BE2C (cell line): ENCODE results near the gene SORCS1.

ENCODE experiments used
- DNase-seq: peaks from one replicate; pipeline ENCODE4 v3.0.0-alpha.2; 2020
- H3K27me3 ChIP-seq: fragments of 250-450 bp; sonication (Bioruptor Pico); 2 replicates; pipeline ENCODE4 v1.5.1; 2020; ENCODE audit warnings: mild to moderate bottlenecking
- H3K36me3 ChIP-seq: fragments of 250-450 bp; sonication (Bioruptor Pico); 2 replicates; pipeline ENCODE4 v1.5.1; 2020; ENCODE audit warnings: mild to moderate bottlenecking
- H3K4me1 ChIP-seq: fragments of 250-450 bp; sonication (Bioruptor Pico); 2 replicates; pipeline ENCODE4 v1.5.1; 2020
- H3K4me3 ChIP-seq: 2 replicates; pipeline ENCODE4 v1.5.1; 2011; ENCODE audit warnings: low read depth, low read length
- H3K9me3 ChIP-seq: fragments of 250-450 bp; sonication (Bioruptor Pico); 2 replicates; pipeline ENCODE4 v1.5.1; 2020
- TF ChIP-seq, protein P1 (sequence below): IDR thresholded peaks from 2 replicates; pipeline ENCODE4 v1.5.1; 2012; ENCODE audit warnings: mild to moderate bottlenecking, low read depth, low read length

Gene SORCS1

DNA sequence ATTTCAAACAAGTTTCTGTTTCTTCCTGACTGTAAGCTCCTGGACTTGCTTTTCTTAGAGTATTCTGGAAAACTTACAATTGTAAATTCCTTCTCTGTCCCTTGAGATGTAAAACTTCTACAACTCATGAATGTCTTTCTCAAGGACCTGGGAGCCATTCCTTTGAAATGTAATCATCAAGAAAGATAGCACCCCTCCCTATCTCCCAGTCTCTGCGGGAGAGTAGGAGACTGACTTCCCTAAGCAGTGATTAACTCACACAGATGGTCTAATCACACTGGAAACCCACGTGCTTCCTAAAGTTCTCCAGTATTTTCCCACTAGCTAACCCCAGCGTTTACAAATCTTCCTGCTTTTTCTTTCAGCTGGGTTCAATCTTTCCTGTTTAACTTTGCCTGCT, 549.4 kb downstream of the SORCS1 start:
- DNase-seq = no peak
- Histone ChIP-seq H3K4me3 (no peak overlapping the region), H3K27me3 (no peaks in the 10 kb centered on the region), H3K4me1 (no peaks in the 10 kb centered on the region; the same call in 1 of the 2 replicates), H3K9me3 (no peaks in the 10 kb centered on the region), H3K36me3 (peaks cover 4% of the 10 kb centered on the region)
- TF ChIP-seq, protein P1, sequence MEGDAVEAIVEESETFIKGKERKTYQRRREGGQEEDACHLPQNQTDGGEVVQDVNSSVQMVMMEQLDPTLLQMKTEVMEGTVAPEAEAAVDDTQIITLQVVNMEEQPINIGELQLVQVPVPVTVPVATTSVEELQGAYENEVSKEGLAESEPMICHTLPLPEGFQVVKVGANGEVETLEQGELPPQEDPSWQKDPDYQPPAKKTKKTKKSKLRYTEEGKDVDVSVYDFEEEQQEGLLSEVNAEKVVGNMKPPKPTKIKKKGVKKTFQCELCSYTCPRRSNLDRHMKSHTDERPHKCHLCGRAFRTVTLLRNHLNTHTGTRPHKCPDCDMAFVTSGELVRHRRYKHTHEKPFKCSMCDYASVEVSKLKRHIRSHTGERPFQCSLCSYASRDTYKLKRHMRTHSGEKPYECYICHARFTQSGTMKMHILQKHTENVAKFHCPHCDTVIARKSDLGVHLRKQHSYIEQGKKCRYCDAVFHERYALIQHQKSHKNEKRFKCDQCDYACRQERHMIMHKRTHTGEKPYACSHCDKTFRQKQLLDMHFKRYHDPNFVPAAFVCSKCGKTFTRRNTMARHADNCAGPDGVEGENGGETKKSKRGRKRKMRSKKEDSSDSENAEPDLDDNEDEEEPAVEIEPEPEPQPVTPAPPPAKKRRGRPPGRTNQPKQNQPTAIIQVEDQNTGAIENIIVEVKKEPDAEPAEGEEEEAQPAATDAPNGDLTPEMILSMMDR = no peak

DNA sequence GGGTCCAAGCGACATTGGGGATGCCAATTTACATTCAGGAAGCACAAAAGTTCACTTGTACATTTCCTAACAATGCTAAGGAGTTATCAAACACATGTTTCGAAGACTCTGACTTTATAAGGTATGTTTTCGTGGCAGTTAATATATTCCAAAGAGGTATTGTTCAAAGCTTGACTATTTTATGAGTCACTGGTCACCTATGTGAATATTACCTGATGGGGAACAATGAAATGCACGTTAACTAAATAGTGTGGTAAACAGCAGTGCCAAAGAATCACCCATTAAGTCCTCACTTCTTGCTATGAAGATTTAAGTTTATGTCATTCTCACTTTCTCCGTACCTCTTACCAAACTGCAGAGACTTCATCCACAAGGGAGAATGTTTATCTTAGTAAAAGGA, 550.2 kb downstream of the SORCS1 start:
- H3K27me3 ChIP-seq = no peaks in the 10 kb centered on the region
- no peak overlapping the region for H3K4me3 ChIP-seq
- H3K4me1 ChIP-seq = no peaks in the 10 kb centered on the region; the same call in 1 of the 2 replicates
- no peaks in the 10 kb centered on the region for H3K9me3 ChIP-seq
- peaks cover 4% of the 10 kb centered on the region for H3K36me3 ChIP-seq
- no peak for DNase-seq
- TF ChIP-seq, protein P1 = no peak

DNA sequence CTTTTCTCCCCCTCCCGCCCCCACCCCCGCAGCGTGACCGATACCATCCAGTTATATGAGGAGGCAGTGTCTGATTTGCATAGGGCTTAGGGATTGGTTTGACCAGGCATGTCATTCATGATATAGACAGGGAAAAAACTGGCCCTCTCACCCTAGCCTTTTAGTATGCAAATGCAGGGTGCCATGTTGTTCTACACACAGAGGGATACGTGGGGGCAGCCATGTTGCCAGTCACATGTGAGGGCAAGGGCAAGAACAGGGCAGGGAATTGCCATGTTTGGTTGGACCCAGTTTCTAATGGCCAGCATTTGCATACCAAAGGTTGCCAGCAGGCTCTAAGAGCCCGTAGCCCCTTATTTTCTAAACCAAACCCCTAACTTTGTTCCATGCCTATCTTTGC, 552.1 kb downstream of the SORCS1 start:
- Histone ChIP-seq H3K4me3 (no peak overlapping the region), H3K36me3 (peaks cover 4% of the 10 kb centered on the region), H3K9me3 (no peaks in the 10 kb centered on the region), H3K4me1 (no peaks in the 10 kb centered on the region), H3K27me3 (no peaks in the 10 kb centered on the region)
- DNase-seq = peak; percentile 39
- TF ChIP-seq, protein P1 = no peak

DNA sequence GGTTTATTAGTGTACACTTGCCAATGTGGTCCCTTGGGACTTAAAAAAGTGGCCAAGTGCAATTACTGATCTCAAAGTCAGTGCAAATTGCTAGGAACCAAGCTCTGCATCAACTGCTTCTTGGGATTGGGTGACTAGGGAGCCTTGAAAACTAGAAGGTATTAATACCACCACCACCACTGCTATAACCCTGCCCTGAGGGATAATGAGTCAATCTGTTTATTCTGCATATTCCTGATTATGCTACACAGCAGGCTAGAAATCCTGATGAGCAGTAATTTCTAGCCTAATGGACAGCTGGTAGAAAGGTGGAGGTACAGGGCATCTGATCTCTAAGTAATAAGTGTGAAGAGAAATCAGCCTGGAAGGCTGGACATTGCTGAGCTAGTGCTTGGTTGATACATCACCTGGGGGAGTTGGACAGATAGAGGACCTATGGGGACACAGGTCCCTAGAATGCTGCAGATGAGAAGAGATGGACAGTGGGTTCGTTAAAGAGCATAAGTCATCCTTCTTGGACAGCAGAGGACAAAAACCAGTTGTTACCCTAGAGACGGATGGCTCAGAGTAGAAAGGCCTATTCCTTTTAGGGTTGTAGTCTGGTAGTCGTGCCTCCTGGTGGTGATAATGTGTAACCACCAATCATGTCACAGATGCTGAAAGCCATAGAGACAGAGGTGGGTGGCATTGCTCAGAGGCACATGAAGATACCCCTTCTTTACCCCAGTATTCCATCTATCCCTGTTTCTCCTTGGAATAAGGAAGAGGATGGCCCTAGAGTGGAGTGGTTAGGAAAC, 554.8 kb downstream of the SORCS1 start:
- DNase-seq = no peak
- no peaks in the 10 kb centered on the region for H3K9me3 ChIP-seq
- H3K4me1 ChIP-seq = no peaks in the 10 kb centered on the region
- TF ChIP-seq, protein P1 = peak; percentile 39; the same call in 1 of the 2 replicates
- no peaks in the 10 kb centered on the region for H3K27me3 ChIP-seq
- no peak overlapping the region for H3K4me3 ChIP-seq
- peaks cover 9% of the 10 kb centered on the region for H3K36me3 ChIP-seq

DNA sequence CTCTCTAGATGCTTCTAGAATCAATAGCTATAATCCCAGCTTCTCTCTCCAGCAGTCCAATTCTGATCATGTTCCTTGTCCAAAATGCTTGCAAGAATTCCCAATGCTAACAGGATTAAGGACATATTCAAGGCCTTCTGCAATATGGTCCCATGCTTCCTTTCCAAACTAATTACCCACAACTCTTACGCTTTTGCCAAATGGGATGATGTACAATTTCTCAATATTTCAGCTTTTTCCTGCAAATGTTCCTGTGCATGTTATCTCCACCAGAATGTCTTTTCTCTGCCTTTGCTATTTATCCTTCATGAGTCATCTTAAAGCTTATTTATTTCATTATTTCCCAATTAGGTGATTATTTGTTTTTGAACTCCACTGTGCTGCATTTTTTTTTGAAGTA, 556.4 kb downstream of the SORCS1 start:
- H3K9me3 ChIP-seq = no peaks in the 10 kb centered on the region
- no peaks in the 10 kb centered on the region for H3K27me3 ChIP-seq
- DNase-seq = no peak
- H3K4me3 ChIP-seq = no peak overlapping the region
- H3K36me3 ChIP-seq = peaks cover 9% of the 10 kb centered on the region
- H3K4me1 ChIP-seq = no peaks in the 10 kb centered on the region
- TF ChIP-seq, protein P1 = no peak

DNA sequence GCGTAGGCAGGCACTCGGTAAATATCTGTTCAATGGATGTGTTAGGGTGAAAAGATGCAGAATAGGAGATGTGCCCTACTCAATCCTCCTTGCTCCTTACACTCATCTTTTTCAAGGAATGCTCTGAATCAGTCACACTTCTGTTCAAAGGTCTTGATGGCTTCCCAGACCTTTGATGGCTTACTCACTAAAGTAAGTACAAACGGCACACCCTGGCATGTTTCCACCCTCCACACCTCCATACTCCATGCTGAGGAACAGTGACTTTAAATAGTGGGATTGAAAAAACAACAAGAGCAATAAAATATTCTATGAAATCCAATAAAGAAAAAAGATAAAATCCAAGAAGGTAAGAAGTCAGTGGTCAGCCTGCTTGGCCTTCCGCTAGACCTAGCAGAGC, 569.2 kb downstream of the SORCS1 start:
- H3K36me3 ChIP-seq = no peaks in the 10 kb centered on the region
- H3K4me3 ChIP-seq = no peak overlapping the region
- H3K4me1 ChIP-seq = no peaks in the 10 kb centered on the region
- H3K9me3 ChIP-seq = no peaks in the 10 kb centered on the region
- no peak for DNase-seq
- TF ChIP-seq, protein P1 = no peak
- H3K27me3 ChIP-seq = no peaks in the 10 kb centered on the region
